ENCODE measurements around the gene KIF6. TPM values are rescaled to one million over a fixed set of nuclear protein-coding genes. Genes with fewer than 3 reads are reported as not detected.

KIF6 gene
- total RNA-seq, 4 donors from 2014 or later = 0.83 to 2.6 (median 1.1) TPM

DNA sequence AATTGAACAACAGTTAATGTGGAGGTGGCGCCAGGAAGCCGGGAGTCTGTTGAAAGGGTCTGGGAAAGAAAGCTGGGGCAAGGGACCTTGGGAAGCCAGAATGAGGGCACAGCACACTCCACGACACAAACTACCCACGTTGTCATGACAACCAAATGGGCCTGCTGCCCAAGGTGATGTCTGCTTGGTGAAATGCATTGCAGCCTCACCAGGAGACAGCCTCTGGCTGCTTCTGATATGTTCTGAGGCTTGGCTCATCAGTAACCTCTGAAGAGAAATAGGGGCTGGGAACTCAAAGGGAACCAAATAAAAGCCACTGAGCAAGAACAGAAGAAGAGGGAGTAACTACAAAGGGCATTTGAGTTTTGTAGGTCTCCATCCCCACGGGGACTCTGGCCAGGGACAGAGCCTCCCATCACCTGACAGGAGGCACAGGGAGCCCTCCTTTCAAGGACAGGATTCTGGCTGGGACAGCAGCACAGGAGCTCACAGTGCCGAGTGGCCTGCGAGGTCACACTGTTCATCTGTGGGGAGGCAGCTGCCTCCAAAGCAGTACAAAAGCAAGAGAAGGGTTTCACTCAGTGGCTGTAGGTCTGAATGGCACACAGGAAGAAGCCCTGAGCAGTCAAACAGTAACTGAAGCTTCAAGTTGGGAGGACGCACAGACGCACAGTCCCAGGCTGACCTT lies 358.1 kb downstream of the KIF6 start:
- intact Hi-C loops (cut with DNase I) = no loop called here
- Histone ChIP-seq H3K9me3 (no peaks in the 10 kb centered on the region), H3K4me3 (no peak overlapping the region), H3K27ac (replicated peaks in 1 of 4) (no peak overlapping the region), H3K36me3 (no peaks in the 10 kb centered on the region), H3K27me3 (no peaks in the 10 kb centered on the region), H3K4me1 (peaks cover 3 to 27% (median 11%) of the 10 kb centered on the region in 4 donors)
- DNase-seq (ENCODE audit: extremely low spot score) = no peak
- TF ChIP-seq POLR2AphosphoS5 (IDR thresholded peaks at IDR 0.05) = no peak
- TF ChIP-seq POLR2A (IDR thresholded peaks at IDR 0.05; ENCODE audit: low read depth) = no peak
- no peak for TF ChIP-seq EP300 (IDR thresholded peaks at IDR 0.05)
- TF ChIP-seq CTCF (IDR thresholded peaks at IDR 0.05) = no peak
- WGBS = 76% methylated on average over 9 of the region's 9 CpGs

DNA sequence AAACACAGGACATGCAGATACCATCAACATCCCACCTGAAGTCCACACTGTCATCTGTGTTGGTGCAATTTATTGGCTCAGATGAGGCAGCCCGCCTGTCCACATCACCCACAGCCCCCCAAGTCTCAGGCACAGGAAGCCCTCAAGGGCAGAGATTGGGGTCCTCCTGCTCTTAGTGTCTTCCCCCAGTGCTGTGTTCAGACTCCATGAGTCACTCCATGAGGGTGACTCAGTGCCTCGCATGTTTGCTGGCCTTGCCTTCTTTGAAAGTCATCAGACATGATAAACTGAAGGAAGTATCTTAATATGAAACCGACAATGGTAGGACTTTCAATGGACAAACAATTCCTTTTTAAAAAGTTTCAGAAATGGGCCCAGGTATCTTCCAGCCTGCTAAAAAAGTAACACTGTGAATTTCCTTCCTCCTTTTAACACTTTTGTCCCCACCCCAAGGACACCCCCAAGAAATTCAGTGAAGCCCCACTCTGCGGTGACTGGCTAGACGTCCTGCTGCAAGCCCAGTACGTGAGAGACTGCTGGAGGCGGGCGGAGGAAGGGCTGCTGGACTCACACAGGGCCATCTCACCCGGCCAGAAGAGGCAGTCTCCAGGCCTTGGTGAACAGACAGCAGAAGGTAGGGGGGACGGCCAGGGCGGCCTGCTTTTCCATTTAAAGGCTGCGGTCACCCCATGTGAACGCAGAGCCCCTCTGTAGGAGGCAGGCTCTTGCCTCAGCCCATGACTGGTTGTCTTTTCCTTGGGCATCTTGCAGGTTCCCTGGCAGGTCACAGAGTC lies 359.7 kb downstream of the KIF6 start:
- Histone ChIP-seq H3K27ac (replicated peaks in 1 of 4) (no peak overlapping the region), H3K4me3 (no peak overlapping the region), H3K4me1 (peaks cover 5 to 25% (median 14%) of the 10 kb centered on the region in 4 donors), H3K9me3 (no peaks in the 10 kb centered on the region), H3K27me3 (no peaks in the 10 kb centered on the region), H3K36me3 (no peaks in the 10 kb centered on the region)
- no peak for DNase-seq (ENCODE audit: extremely low spot score)
- 91% methylated on average over 12 of the region's 13 CpGs for whole genome bisulfite sequencing
- no peak for TF ChIP-seq CTCF (IDR thresholded peaks at IDR 0.05)
- intact Hi-C loops (cut with DNase I) = no loop called here

- TF ChIP-seq CTCF (IDR thresholded peaks at IDR 0.05) (no peak), POLR2AphosphoS5 (IDR thresholded peaks at IDR 0.05) (no peak), EP300 (IDR thresholded peaks at IDR 0.05) (no peak), POLR2A (IDR thresholded peaks at IDR 0.05; ENCODE audit: low read depth) (no peak)
- no peak overlapping the region for H3K4me3 ChIP-seq
- H3K4me1 ChIP-seq = peaks cover 5 to 17% (median 11%) of the 10 kb centered on the region in 4 donors
- no peaks in the 10 kb centered on the region for H3K27me3 ChIP-seq
- 95% methylated on average over 8 of the region's 8 CpGs for WGBS
- intact Hi-C loops (cut with DNase I) = loop anchor here (5.0 kb wide), 1 partner anchor 944 kb away; no protein-coding TSS in a partner anchor
- DNase-seq (ENCODE audit: extremely low spot score) = no peak
- no peaks in the 10 kb centered on the region for H3K36me3 ChIP-seq
- no peaks in the 10 kb centered on the region for H3K9me3 ChIP-seq
- no peak overlapping the region for H3K27ac ChIP-seq (replicated peaks in 1 of 4)
These were observed 361.9 kb downstream of the KIF6 start for GRCh38 chr6:39363280-39363679.

DNA sequence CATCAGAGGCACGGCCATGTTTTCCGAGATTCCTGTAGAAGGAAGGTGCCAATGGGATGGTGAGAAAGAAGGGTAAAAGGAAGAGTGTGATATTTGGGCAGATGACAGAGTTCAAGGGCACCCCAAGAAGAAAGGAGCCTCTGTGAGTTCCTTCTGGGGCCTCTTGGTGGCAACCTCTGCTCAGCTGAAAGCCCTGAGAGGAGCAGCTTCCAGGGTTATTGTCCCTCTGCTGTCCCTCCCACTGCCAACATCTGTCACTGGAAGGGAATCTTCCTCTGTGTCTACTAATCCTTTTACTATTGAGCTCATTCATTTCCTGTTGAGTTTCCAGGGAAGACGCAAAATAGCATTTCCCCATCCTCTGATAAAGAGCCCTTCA lies 362.7 kb downstream of the KIF6 start:
- H3K4me3 ChIP-seq = no peak overlapping the region
- DNase-seq (ENCODE audit: extremely low spot score) = no peak
- TF ChIP-seq POLR2A (IDR thresholded peaks at IDR 0.05; ENCODE audit: low read depth) = no peak
- no peak for TF ChIP-seq EP300 (IDR thresholded peaks at IDR 0.05)
- no peak for TF ChIP-seq POLR2AphosphoS5 (IDR thresholded peaks at IDR 0.05)
- TF ChIP-seq CTCF (IDR thresholded peaks at IDR 0.05) = no peak
- WGBS = 34% methylated on average over 3 of the region's 3 CpGs
- no peaks in the 10 kb centered on the region for H3K36me3 ChIP-seq
- H3K4me1 ChIP-seq = peaks cover 5 to 22% (median 14%) of the 10 kb centered on the region in 4 donors
- H3K27me3 ChIP-seq = no peaks in the 10 kb centered on the region
- no peaks in the 10 kb centered on the region for H3K9me3 ChIP-seq
- peak overlapping the region in 1 of 4 donors; percentile 24 for H3K27ac ChIP-seq (replicated peaks in 1 of 4)
- intact Hi-C loops (cut with DNase I) = loop anchor here (5.0 kb wide), 1 partner anchor 945 kb away; no protein-coding TSS in a partner anchor

Data from esophagus muscularis mucosa (tissue), 4 donors.